ENCODE data around the gene ERFL.
A peak's percentile ranks its signal among the peaks of the same experiment; 100 is the strongest.
"Not testable (repeated sequence)": the region's sequence is repeated elsewhere in the genome, so short reads cannot be mapped to it uniquely, and the experiment has no call there.

The ERFL gene

DNA sequence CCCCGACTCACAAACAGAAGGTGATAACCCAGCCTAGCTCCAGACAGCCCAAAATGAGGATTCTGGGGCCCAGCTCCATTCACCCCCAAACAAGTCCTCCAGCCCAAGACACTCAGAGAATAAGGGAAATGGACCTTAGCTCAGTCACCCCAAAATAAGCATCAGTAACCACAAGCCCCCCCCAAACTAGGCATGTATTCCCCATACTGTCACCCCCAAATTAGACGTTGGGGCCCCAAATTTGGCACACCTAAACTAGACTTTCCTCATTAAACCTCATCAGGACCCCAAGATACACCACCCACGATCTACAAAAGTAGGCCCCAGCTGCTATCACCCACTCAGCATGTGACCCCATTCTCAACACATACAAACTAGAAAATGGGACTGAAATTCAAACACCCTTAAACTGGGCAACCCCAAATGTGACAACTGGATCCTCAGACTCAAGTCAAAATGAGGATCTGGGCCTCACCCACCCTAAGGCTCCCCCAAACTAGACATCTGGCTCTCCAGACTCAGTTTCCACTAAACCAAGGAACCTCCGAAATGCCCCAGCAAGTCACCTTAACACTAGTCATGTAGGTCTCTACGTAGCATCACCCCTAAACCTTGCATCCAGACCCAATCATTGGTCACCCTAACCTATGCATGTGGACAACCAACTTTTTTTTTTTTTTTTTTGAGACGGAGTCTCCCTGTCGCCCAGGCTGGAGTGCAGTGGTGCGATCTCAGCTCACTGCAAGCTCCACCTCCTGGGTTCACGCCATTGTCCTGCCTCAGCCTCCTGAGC lies 13.4 kb upstream of the ERFL start:
- DNase-seq (ENCODE audit: low read depth): no peak

GRCh38 chr19:41940731-41941409 lies 12.6 kb upstream of the ERFL start:
- DNase-seq (ENCODE audit: low read depth): no peak

DNA sequence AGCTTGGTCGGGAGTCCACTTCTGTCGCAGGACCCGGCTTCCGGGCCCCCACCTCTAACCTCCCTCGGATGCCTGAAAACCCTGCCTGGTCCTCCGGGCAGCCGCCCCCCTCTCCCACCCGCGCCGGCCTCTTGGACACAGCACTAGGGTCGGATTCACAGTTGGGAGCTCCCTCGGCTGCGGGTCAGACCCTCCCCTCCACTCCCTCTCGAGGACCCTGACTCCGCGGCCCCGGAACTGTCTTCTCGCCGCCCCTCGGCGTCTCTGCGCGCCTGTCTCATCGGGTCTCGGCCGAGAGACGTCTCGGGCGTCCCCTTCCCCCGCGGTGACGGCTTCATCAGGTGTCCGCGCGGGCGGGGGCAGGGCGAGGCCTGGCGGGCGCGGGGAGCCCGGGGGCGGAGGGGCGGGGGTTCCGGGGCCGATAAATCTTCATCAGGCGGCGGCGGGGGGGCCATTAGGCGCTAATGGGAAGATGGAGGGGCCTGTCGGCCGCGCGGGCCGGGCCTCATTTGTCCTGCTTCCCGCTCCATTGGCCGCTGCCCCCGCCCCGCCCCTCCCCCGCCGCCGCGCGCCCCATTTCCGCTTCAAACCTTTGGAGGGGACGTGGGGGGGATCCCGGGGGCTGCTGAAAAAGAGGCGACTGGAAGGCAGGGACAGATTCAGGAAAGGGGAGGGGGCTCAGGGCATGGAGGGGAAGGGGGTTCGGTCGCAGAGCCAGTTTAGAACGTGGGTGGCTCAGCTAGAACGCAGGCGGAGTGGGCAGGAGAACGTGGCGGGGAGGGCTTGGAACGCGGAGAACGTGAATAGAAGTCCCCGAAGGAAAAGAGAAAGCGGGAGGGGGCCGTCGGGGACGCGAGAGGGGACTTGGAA lies 11.8 kb upstream of the ERFL start:
- no peak for DNase-seq (ENCODE audit: low read depth)

DNA sequence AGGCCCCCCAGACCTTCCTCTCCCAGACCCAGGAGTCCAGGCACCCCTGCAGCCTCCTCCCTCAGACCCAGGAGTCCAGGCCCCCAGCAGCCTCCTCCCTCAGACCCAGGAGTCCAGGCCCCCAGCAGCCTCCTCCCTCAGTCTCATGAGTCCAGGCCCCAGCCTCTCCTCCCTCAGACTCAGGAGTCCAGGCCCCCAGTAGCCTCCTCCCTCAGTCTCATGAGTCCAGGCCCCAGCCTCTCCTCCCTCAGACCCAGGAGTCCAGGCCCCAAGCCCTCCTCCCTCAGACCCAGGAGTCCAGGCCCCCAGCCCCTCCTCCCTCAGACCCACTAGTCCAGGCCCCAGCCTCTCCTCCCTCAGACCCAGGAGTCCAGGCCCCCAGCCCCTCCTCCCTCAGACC lies 11.0 kb upstream of the ERFL start:
- DNase-seq (ENCODE audit: low read depth): not testable (repeated sequence)

DNA sequence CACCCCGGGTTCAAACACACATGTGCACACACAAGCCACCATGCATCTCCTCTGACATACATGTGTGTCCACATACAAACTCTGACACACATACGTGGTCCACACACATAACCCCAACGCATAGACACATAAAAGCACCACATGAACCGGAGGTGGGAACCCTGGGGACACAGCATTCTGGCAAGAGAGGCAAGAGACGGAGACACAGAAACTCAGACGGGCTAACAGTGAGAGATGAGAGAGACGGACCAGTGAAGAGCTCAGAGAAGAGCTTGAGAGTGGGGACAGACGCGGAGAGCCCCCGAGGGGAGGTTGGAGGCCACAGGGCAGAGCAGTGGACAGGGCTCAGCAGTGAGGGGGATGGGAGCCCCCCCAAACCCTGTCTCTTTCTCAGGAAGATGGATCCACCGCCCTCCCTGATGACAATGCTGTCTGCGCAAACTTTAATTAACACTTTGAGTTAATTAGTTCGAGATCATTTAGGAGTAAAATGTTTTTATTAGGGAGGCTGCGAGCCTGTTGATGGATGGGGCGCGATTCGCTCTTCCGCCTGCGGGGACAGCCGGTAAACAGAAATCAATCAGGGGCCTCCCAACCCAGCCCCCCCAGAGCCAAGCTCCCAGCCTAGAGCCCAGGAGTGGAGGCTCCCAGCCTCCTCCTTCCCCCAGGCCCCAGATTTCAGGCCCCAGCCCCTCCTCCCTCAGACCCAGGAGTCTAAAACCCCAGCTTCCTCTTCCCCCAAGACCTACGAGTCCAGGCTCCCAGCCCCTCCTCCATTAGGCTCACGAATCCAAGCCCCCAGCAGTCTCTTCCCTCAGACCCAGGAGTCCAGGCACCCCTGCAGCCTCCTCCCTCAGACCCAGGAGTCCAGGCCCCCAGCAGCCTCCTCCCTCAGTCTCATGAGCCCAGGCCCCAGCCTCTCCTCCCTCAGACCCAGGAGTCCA lies 9.5 kb upstream of the ERFL start:
- no peak for DNase-seq (ENCODE audit: low read depth)

- no peak for DNase-seq (ENCODE audit: low read depth)
These were observed 8.7 kb upstream of the ERFL start for GRCh38 chr19:41936961-41937360.

DNA sequence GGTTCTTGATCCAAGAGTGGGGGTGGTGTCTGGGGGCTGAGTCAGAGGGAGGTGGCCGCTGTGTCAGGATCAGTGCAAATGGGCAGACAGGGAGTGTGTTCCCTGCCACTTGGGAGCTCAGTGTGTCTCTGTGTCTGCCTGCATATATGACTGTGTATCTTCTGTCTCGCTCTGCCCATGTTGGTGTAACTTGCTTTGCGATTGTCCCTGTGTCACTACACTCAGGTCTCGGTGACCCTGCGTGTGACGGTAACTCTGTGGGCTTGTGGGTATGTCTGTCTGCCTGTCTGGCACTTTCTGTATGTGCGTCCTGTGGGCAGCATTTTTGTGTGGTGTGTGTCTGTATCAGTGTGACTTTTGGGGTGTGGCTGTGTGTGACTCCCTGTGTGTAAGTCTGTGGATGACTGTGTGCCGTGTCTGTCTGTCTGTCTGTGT lies 8.2 kb upstream of the ERFL start:
- DNase-seq (ENCODE audit: low read depth): no peak

DNA sequence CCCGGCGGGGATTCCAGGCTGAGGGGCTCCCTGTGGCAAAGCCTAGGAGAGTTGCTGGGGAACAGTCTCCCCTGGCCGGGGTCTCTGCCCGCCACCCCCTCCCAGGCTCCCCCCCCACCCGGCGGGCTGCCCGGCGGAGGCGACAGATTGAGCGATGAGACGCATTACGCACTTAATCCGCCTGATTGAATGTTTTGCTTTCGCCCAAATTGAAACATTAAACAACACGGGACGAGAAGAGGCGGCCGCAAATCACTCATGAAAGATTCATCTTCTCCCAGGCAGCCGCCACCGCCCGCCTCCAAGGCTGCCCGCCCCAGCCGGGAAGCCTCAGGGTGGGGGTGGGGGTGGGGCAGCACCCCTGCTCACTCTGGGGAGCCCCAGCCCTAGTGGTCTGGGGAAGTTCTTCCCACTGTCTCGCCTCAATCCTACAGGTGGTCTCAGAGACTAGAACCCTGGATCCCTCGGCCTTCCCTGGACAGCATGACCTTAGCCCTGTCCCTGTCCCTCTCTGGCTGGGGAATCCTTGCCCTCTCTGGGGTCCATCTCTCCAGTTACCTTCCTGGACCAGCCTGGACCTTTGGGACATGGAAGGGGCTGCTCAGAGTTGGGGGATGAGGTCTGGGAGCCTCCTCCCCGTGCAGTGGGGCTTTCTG lies 7.6 kb upstream of the ERFL start:
- no peak for DNase-seq (ENCODE audit: low read depth)

- DNase-seq (ENCODE audit: low read depth): peak; percentile 33
These were observed 6.7 kb upstream of the ERFL start for GRCh38 chr19:41934849-41935374.

- DNase-seq (ENCODE audit: low read depth): no peak
These were observed 5.6 kb upstream of the ERFL start for GRCh38 chr19:41933693-41934426.

DNA sequence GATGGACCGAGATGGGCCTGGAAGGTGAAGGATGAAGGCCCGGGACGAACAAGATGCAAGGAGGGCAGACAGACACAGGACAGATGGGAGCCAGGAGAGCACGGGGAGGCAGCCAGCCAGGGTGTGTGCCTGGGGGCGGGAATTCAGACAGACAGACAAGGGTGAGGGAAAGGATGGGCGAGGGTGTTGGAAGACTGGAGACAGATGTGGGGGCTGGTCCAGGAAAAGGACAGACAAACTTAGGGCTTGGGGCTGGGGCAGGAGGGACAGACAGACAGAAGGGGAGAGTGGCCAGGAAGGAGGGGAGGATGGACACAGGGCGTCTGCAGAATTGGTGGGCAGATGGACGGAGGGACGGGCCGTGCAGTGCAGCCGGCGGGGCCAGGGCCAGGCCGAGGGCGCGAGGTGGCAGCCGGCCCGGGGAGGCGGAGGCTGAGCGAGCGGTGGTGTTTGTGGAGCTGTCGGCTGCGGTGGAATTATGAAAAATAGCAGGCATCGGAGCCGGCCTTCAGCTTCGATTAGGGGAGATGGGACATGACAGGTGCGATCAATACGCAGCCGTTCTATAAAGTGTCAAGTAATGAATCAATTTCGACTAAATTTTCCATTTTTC lies 4.6 kb upstream of the ERFL start:
- no peak for DNase-seq (ENCODE audit: low read depth)

DNA sequence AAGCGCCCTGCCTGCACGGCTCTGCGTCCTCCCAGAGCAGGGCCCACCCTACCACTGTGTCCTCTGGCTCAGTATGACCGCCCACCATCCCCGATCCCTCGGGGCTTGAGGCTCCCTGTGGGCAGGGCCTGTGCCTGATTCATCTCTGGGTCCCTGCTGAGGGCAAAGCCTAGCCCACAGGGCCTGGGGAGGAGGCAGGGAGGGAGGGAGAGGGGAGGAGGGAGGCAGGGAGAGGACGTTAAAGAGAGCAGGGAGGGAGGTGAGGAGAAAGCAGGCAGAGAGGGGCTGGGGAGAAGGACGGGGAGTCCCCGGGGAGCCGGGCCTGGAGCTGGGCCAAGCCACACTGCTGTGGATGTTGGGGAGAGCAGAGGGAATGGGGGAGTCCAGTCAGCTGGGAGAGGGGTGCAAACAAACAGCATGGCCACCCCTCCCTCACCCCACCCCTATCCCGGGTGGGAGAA lies 4.0 kb upstream of the ERFL start:
- DNase-seq (ENCODE audit: low read depth): no peak

GRCh38 chr19:41930926-41931592 lies 2.8 kb upstream of the ERFL start:
- no peak for DNase-seq (ENCODE audit: low read depth)

- DNase-seq (ENCODE audit: low read depth): no peak
These were observed 2.1 kb upstream of the ERFL start for GRCh38 chr19:41930322-41930722.

- no peak for DNase-seq (ENCODE audit: low read depth)
These were observed 1.4 kb upstream of the ERFL start for GRCh38 chr19:41929536-41930071.

DNA sequence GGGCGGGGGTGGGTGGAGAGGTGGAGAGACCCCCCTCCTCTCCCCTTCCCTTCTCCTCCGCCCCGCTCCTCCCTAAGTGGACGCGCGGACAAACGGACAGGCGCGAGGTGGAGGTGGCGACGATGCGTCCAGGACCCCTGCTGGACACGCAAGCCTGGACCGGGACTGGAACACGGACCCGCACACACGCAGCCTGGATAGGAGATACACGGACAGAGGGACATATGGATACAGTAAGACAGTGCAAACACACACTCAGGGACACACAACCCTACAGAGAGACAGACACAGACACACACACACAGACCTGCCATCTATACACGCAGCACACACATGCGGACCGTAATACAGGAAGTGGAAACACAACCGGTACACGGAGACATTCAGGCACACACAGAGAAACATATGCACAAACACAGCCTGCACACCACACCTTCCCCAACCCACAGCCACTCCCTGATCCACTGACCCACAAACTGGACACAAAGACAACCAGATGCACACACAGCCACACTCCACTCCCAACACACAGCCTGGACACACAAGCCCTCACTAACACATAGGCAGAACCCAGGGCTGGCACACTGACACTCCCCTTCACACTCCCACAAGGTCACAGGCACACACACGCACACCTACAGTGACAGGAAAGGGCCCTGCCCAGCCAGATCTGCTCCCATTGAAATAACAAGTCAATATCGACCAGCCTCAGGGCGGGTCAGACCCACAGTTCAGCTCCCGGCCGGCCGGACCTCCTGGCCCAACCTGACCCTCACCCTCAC lies 696 bp upstream of the ERFL start:
- DNase-seq (ENCODE audit: low read depth): no peak

GRCh38 chr19:41927497-41928192 lies 604 bp downstream of the ERFL start:
- no peak for DNase-seq (ENCODE audit: low read depth)
